Astrocyte of the hippocampus (primary cell): ENCODE data around the gene SMG7.
"Not testable (repeated sequence)": the region's sequence is repeated elsewhere in the genome, so short reads cannot be mapped to it uniquely, and the experiment has no call there.

ENCODE experiments used
- DNase-seq: peaks from one replicate; pipeline ENCODE4 v3.0.0; 2011; ENCODE audit warnings: low read depth, low spot score

Gene SMG7, protein sequence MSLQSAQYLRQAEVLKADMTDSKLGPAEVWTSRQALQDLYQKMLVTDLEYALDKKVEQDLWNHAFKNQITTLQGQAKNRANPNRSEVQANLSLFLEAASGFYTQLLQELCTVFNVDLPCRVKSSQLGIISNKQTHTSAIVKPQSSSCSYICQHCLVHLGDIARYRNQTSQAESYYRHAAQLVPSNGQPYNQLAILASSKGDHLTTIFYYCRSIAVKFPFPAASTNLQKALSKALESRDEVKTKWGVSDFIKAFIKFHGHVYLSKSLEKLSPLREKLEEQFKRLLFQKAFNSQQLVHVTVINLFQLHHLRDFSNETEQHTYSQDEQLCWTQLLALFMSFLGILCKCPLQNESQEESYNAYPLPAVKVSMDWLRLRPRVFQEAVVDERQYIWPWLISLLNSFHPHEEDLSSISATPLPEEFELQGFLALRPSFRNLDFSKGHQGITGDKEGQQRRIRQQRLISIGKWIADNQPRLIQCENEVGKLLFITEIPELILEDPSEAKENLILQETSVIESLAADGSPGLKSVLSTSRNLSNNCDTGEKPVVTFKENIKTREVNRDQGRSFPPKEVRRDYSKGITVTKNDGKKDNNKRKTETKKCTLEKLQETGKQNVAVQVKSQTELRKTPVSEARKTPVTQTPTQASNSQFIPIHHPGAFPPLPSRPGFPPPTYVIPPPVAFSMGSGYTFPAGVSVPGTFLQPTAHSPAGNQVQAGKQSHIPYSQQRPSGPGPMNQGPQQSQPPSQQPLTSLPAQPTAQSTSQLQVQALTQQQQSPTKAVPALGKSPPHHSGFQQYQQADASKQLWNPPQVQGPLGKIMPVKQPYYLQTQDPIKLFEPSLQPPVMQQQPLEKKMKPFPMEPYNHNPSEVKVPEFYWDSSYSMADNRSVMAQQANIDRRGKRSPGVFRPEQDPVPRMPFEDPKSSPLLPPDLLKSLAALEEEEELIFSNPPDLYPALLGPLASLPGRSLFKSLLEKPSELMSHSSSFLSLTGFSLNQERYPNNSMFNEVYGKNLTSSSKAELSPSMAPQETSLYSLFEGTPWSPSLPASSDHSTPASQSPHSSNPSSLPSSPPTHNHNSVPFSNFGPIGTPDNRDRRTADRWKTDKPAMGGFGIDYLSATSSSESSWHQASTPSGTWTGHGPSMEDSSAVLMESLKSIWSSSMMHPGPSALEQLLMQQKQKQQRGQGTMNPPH

DNA sequence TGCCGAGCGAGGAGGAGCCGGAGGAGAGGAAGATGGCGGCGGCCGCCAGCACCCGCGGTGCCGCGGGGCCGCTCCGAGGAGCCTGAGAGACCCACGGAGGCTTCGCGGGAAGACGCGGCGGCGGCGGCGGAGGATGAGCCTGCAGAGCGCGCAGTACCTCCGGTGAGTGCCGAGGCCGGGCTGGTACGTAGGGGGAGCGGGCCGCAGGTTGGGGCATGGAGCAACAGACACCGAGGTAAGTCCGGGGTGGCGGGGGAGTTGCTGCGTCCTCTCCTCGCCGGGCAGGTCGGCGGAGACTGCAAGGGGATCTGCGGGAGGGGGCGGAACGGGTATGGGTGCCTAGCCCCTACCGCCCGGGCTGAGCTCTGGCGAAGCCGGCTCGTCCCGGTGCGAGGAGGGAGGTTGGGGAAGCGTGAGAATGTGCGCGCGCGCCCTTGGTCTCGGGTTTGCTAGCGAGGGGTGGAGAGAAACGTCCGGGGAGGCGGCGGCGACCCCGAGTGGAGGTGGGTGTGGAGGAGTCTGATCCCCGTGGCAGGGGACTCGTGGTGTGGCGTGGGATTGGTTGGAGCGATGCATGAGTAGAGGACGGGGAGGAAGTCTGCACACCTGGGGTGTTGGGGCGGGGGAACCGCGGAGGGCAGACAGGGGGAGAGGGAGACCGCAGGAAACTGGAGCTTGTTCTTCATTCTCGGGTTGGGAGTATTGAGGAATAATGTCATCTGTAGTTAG lies at the start of gene SMG7:
Gene SMG7, plus strand, starts transcription at position 12 of the 729 bp plus-strand sequence. Its CDS starts 122 bp downstream, at position 134.
- DNase-seq, result no peak

DNA sequence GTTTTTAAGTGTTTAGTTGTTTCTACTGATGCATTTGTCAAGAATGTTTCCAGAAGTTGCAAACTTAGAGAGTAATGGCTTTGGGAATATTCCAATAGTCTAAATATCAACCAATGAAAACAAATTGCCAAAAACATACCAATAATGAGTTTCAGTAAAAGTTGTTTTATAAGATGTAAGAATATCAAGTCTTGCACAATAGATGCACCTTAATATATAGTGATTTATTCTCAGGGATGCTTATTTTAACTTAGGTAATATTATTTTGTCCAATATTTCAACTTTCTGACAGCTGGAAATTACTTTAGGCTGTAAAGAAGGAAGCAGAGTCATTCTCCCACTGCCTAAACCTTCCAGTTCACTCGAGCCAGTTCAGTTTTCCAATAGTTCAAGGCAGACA lies 48.8 kb upstream of the SMG7 start:
- no peak for DNase-seq

DNA sequence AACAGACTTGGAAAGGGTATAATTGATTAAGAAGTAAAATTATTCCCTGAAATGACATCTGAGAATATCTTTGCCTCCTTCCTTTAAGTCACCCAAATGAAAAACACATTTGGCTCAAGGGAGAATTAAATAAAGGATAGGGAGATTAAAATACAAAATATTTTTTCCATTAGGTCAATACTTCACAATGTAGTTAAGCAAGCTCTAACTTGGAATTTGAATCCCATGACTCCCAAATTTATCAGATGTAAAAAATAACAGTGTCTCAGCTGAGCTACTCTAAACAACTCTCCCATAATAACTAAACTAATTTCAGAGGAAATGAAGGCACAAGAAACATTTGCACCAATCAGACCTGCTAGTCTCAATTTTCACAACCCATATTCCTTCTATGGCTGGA lies 47.6 kb upstream of the SMG7 start:
- no peak for DNase-seq

DNA sequence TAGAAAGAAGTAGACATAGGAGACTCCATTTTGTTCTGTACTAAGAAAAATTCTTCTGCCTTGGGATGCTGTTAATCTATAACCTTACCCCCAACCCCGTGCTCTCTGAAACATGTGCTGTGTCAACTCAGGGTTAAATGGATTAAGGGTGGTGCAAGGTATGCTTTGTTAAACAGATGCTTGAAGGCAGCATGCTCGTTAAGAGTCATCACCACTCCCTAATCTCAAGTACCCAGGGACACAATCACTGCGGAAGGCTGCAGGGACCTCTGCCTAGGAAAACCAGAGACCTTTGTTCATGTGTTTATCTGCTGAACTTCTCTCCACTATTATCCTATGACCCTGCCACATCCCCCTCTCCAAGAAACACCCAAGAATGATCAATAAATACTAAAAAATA lies 44.7 kb upstream of the SMG7 start:
- not testable (repeated sequence) for DNase-seq

DNA sequence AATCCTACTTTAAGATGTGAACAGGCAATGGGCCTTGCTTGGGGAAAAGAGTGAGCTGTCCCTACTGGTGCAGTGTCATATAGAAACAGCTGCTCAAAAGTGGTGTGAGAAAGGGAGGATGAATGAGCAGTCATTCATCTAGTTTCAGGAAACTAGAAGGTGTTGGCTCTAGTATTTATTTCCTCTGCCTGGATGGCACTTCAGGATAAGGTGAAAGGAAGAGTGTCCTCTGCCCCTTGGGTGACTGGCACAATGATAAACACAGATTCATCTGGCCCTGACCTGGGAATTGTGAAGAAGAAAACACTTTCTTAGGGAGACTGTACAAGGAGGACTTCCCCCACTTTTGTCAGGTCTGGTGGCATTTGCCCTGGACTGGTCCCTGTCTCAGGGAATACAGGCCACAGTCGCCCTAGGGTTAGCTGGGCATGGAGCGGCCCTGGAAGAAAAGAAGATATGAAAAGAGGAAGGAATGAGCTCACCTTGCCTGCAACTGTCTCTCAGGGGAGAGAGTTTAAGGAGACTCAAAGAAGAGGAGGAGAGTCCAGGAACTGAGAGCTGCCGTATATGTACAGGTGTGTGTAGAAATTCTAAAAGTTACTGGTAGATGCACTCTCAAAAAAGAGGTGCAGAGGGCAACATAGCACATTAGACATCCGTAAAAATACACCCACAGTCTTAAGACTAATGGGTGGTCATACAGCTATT lies 40.3 kb upstream of the SMG7 start:
- no peak for DNase-seq

DNA sequence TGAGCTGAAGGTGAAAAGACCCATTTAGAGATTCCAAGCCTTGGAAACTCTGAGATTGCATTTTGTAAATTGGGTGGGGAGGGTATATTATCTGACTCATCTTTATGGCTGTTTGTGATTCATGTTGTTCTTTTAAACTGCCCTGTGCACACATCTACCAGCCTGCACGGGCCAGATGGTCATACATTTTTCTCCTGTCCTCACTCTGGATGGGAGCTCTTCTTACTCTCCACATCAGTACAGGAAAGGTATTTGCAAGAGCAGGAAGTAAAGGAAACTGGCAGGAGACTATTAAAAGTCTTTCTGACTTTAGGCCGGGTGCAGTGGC lies 39.8 kb upstream of the SMG7 start:
- no peak for DNase-seq

DNA sequence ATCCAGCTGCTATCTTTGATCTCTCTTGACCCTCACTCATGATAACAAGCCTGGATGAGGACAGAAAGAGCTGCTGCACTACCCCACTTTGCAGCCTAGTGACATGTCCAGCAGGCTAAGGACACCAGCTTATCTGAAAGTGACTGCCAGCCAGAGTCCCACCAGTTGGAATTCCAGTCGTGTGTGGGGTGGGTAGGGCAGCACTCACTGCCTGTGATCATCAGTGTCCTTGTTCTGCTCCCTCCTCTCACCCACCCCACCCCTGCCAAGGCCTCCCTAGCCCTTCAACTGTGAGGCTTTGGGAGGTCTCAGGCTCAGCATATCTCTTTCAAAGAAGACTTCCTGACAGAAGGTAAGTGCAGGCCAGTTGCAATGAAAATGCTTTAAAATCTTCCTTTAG lies 38.6 kb upstream of the SMG7 start:
- DNase-seq, result no peak

DNA sequence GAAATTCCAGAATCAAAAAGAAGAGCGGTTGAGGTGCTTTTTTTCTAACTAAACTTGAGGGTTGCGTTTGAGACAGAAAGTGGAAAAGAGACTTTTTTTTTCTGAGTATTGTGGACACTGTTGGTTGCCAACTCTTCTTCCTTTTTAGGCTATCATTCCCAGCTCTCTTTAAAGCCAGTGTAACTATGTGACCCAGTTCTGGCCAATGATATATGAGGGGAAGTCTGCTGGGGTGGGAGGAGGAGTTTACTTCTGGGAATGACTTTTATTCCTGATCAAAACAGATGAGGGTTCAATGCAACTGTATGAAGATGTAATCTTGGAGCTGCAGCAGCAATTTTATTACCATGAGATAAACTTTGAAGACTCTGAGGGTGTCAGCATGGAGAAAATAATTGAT lies 36.8 kb upstream of the SMG7 start:
- DNase-seq, result no peak

DNA sequence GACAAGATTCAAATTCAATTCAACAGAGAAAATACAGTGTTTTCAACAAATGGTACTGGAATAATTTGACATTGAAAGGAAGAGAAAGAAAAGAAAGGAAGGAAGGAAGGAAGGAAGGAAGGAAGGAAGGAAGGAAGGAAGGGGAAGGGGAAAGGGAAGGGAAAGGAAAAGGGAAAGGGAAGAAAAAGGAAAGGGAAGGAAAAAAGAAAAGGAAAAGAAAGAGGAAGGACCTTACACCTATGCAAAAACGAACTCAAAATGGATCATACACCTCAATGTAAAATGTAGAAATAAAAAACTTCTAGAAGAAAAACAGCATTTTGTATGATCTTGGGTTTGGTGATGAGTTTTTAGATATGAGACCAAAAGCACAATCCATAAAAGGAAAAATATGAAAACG lies 34.2 kb upstream of the SMG7 start:
- DNase-seq, result no peak

DNA sequence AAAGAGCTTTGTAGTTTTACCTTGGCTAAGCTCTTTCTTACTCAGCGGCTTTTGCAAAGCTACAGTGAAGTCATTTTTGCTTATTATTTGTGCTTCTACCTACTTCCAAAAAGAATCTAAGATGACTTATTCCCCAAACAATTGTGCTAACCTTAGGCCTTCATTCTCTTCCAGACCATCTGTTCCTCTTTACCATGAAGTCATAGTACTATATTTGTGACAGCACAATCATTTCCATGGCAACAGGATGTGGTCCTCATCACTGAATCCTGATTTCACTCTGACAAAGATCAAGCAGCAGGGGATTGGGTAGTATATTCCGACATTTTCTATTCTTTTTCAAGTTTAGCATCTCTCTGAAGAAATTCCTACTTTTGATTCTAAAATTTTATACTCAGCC lies 29.3 kb upstream of the SMG7 start:
- no peak for DNase-seq

DNA sequence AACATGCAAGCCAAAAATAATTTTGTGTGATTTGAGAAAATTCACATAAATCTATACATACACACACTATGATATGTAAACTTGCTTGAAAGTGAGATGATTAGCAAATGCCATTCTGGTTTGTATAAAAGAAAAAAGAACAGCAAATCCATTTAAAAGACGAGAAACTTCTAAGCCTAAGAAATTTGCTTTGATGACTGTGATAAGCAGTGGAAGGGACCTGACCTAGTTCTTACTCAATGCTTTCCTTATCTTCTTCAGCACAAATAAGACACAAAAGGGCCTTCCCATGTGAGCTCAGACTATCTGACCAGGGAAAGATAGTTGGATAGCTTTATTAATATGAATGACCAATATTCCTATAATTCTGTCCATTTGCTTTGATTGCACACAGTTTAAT lies 28.8 kb upstream of the SMG7 start:
- DNase-seq, result no peak

DNA sequence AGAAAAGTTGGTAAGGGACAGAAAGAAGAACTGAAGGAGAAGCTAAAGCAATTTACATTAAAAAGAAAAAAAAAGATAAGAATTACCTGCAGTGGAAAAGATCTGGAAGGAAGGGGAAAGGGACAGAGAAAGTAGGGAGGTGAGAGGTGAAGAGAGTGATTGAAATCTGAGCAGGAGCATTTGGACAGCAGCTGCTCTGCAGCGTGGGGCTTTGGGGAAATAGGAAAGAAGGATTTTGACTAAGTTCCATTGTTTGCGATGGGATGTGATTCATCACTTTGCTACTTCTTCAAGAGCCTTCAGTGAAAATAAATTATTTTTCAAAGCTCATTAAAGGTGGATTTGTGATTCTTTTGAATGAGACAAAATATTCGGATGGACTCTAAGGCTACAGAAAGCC lies 28.1 kb upstream of the SMG7 start:
- DNase-seq, result peak; percentile 42

DNA sequence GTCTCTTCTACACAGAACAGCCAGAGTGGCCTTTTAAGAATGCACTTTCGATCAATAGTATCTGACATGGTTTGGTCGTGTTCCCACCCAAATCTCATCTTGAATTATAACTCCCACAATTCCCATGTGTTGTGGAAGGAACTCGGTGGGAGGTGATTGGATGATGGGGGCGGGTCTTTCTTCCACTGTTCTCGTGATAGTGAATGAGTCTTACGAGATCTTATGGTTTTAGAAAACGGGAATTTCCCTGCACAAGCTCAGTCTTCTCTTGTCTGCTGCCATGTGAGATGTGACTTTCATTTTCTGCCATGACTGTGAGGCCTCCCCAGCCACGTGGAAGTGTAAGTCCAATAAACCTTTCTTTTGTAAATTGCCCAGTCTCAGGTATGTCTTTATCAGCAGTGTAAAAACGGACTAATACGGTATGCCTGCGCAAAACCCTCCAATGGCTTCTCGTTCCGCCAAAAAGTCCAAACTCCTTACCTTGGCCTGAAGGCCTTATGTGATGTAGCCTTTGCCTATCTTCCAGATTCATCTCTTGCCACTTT lies 23.0 kb upstream of the SMG7 start:
- no peak for DNase-seq

DNA sequence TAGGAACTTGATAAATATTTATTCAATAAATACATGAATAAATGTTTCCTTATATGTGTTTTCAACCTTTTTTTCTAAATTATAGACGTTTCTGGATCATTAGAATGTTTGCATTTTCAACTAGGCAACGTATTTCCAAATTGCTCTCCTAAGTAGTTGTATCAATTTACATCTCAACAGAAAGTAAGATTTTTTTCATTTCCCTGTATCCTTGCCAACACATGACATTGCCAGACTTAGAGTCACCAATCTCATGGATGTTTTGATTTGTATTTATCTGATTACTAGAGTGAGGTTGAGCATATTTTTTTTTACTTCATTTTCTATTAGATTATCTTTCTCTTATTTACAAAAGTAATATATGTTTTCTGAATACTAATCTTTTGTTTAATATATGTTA lies 22.2 kb upstream of the SMG7 start:
- DNase-seq, result peak; percentile 38

DNA sequence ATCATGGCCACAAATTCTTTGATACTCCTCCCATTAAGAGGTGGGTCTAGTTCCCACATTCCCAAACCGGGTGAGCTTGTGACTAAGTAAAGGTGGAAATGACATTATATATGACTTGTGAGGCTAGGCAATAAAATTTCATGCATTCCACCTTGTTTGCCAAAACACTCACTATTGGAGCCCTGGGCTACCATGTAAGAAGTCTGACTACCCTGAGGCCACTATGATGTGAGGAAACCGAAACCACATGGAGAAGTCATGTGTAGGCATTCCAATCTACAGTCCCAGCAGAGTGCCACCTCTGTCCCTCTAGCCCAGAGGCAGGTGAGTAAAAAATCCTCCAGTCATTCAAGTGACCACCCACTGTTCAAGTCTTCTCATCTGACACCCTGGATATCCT lies 17.9 kb upstream of the SMG7 start:
- no peak for DNase-seq

DNA sequence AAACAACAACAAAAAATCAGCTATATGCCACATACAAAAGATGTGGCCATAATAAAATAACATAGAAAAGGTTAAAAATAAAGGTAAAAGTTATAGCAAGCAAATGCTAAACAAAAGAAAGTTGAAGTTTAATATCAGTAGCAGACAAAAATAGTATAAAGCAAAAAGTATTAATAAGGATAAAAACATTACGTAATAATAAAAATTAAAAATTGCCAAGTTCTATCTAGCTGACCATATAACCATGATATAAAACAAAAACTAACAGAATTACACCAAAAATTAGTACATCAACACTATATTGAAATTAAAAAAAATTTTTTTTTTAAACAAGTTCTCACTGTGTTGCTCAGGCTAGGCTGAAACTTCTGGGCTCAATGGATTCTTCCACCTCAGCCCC lies 15.5 kb upstream of the SMG7 start:
- no peak for DNase-seq

DNA sequence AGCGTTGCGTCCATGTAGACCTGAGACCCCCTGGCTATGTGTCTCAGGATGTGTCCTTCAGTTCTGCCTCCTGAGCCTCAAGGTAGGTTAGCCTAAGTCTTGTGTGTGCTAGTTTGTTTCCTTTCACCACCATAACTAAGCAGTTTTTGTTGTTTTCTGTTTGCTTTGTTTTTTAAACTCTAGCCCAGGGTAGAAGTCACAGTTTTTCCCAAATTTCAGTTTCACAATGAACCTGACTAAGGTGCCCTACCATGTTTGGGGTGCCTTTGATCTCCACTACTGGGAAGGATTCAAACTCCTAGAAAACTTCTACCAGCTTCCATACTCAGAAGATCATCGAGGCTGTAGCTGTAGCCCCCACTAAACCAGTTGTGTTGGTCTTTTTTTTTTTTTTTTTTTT lies 14.8 kb upstream of the SMG7 start:
- DNase-seq, result no peak

DNA sequence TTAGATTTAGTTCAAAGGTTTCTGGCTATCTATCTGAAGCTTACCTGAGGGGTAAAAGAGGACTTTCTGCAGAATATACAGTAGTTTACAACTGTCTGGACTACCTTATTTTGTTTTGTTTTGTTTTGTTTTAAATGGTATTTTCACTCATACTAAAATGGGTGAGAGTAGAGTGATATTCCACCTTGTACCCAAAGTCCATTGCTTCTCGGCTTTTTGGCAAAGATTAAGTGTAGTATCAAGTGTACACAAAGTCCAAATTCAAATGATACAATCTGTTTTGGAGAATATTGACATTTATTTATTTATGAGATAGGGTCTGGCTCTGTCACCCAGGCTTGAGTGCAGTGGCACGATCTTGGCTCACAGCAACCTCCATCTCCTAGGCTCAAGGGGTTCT lies 11.7 kb upstream of the SMG7 start:
- DNase-seq, result no peak

DNA sequence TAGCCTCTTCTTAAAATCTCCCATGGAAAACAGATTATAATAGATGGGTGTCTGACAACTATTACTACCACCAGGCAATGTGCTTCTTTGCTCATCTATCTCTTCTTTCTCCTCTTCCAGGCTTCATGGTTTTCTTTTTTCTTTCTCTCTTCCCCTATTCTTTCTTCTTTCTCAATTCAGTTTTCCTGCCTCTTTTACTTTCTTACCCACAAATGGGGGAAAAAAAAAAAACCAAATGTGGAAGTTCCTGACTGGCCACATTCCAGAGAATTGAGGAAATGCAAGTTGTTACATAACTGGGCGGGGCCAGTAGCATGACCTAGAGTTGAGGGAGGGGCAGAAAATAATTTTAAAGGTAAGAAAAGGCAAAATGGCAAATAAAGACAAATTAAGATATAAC lies 10.9 kb upstream of the SMG7 start:
- DNase-seq, result no peak

DNA sequence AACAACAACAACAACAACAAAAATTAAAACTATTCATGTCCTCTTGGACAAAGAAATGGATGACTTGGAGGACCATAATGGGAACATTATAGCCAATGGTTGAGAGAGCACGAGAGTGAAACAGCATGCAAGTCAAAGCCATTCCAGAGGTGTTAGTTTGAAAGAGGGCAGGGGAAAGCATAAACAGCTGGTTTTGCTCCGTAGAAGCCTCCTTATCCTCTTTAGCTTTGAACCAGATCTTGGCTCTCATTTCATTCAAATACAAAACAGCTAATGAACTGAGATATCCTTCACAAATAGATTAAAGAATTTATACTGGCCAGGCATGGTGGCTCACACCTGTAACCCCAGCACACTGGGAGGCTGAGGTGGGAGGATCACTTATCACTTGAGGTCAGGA lies 8.7 kb upstream of the SMG7 start:
- no peak for DNase-seq

DNA sequence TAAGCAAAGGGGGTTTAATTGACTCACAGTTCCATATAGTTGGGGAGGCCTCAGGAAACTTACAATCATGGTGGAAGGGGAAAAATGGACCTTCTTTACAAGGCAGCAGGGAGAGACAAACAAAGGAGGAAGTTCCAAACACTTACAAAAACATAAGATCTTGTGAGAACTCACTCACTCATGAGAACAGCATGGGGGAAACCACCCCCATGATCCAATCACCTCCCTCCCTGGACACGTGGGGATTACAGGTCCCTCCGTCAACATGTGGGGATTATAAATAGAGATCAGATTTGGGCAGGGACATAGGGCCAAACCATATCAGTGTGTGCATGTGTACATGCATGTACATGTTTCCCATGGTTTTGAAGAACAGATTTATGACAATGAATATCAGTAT lies 5.5 kb upstream of the SMG7 start:
- DNase-seq, result no peak
